ENCODE measurements around the gene ELOVL2. TPM values are rescaled to one million over a fixed set of nuclear protein-coding genes. Genes with fewer than 3 reads are reported as not detected.

Gene ELOVL2
- total and polyA plus RNA-seq, 12 donors: 0.73 to 3.5 (median 1.2) TPM

DNA sequence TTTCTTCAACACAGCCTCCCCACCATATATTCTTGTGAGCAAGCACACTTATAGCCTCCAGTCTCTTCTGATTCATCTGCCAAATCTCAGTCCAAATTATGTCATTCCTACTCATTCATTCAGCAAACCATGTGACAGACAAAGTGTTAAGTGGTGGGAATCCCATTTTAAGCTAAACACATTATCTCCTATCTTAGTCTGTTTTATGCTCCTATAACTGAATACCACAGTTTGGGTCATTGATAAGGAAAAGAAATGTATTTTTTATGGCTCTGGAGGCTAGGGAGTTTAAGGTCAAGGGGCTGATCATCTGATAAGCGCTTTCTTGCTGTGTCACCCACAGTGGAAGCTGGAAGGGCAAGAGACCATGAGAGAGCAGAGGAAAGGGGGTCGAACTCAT, 25.7 kb upstream of the ELOVL2 start:
- Histone ChIP-seq H3K9me3 (no peaks in the 10 kb centered on the region), H3K4me3 (no peak overlapping the region), H3K4me1 (no peaks in the 10 kb centered on the region), H3K27me3 (peaks cover 0 to 2% (median 0%) of the 10 kb centered on the region in 7 donors), H3K36me3 (no peaks in the 10 kb centered on the region), H3K27ac (no peak overlapping the region)
- intact Hi-C loops (cut with DNase I): loop anchor here (2.0 to 10.0 kb wide), 8 partner anchors 117 to 595 kb away; no protein-coding TSS in a partner anchor
- TF ChIP-seq, protein P1, sequence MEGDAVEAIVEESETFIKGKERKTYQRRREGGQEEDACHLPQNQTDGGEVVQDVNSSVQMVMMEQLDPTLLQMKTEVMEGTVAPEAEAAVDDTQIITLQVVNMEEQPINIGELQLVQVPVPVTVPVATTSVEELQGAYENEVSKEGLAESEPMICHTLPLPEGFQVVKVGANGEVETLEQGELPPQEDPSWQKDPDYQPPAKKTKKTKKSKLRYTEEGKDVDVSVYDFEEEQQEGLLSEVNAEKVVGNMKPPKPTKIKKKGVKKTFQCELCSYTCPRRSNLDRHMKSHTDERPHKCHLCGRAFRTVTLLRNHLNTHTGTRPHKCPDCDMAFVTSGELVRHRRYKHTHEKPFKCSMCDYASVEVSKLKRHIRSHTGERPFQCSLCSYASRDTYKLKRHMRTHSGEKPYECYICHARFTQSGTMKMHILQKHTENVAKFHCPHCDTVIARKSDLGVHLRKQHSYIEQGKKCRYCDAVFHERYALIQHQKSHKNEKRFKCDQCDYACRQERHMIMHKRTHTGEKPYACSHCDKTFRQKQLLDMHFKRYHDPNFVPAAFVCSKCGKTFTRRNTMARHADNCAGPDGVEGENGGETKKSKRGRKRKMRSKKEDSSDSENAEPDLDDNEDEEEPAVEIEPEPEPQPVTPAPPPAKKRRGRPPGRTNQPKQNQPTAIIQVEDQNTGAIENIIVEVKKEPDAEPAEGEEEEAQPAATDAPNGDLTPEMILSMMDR (IDR thresholded peaks at IDR 0.05): no peak
- no peak for ATAC-seq
- no peak for DNase-seq
- 58 to 69% methylated on average over 2 of the region's 2 CpGs for WGBS, 2 donors

DNA sequence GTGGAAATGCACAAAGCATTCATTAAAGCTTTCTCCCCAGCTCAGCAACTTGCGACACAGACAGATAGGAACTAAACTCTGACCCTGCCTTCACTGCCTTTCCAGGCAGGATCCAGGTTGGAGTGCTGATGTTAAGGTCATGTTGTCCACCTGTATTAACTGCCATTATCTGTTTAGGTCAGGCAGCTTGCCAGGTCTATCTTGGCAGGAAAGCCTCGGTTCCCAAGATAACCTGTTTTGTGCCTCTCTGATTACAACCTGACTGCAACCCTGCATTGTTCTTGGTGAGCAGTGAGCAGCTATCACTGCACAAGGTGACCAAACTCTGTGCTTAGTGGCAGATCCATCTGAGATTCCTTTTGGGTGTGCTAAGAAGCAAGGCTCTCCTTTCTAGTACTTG, 23.2 kb upstream of the ELOVL2 start:
- Histone ChIP-seq H3K4me1 (no peaks in the 10 kb centered on the region), H3K36me3 (no peaks in the 10 kb centered on the region), H3K27ac (no peak overlapping the region), H3K27me3 (peaks cover 0 to 12% (median 0%) of the 10 kb centered on the region in 7 donors), H3K4me3 (no peak overlapping the region), H3K9me3 (no peaks in the 10 kb centered on the region)
- no peak for ATAC-seq
- no peak for DNase-seq
- intact Hi-C loops (cut with DNase I): loop anchor here in 7 of 10 donors (2.0 to 10.0 kb wide), 7 partner anchors 113 to 593 kb away; no protein-coding TSS in a partner anchor
- TF ChIP-seq, protein P1 (IDR thresholded peaks at IDR 0.05): no peak
- 53 to 59% methylated on average over 2 of the region's 2 CpGs for WGBS, 2 donors

DNA sequence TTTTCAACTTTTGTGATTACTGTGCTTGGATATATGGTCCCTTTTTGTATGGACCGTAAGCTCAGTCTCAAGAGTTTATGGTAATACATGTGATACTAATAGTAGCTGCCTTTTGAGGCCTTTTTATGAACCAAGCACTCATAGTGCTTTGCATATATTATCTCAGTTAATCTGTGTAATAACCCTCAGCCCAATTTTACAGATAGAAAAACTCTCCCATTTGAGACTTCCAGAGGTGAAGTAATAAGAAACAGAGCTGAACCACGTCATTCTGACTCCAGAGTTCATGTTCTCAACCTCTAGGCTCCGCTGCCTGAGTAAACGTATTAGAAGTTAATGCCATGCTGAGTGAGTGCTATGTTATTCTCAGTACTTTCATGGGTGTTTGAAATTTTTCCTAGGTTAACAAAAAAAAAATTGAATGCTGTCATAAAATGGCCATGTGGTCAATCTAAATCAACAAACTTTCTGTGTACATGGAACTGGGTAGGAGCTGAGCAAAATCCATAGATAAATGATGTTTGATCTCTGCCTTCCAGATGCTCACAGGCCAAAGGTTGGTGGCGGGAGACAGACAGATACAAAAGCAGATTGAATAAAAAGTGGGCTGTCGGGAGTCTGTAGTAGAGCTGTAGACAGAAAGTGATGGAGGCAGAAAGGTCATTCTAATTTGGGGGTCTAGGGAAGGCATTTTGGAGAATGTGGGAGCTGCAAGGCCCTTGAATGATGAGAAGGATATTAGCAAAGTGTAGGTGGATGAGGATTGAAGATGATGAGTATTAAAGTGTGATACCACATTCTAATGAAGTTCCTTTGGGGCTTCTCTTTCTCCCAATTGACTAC, 22.6 kb upstream of the ELOVL2 start:
- DNase-seq (no peak), ATAC-seq (no peak)
- WGBS, 2 donors: 95% methylated on average over 6 of the region's 6 CpGs
- no peaks in the 10 kb centered on the region for H3K36me3 ChIP-seq
- H3K4me1 ChIP-seq: no peaks in the 10 kb centered on the region
- no peak overlapping the region for H3K27ac ChIP-seq
- no peaks in the 10 kb centered on the region for H3K9me3 ChIP-seq
- H3K27me3 ChIP-seq: peaks cover 0 to 15% (median 0%) of the 10 kb centered on the region in 7 donors
- TF ChIP-seq, protein P1 (IDR thresholded peaks at IDR 0.05): no peak
- no peak overlapping the region for H3K4me3 ChIP-seq
- intact Hi-C loops (cut with DNase I): loop anchor here in 7 of 10 donors (2.0 to 10.0 kb wide), 7 partner anchors 112 to 592 kb away; no protein-coding TSS in a partner anchor

DNA sequence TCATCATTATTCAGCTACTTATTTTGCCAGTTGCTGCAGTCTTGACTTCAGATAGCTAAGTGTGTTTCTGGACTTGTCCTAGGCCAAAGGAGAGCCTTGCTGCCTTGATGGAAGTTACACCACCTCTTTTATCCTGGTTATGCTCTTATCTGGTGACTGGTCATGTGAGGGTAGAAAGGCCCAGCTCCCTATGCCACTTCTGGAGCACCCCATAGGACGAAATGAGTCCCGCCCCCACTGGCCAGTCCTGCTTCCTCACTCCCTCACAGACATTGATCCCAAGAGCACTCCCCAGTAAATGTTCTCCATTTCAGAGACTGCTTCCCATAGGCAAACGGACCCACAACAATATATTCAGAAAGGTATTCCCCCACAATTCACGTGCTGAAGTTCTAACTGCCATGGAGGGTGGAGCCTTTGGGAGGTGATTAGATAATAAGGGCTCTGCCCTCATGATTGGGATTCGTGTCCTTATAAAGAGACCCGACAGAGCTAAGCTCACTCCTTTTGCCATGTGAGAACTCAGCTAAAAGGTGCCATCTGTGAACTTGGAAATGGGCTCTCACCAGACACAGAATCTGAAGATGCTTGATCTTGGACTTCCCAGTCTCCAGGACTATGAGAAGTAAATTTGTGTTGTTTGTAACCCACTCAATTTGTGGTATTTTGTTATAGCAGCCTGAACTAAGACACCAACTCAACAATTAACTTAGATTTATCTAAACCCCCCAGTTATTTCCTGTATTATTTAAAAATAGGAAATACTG, 21.5 kb upstream of the ELOVL2 start:
- Histone ChIP-seq H3K4me1 (no peaks in the 10 kb centered on the region), H3K36me3 (no peaks in the 10 kb centered on the region), H3K27ac (no peak overlapping the region), H3K27me3 (peaks cover 0 to 15% (median 0%) of the 10 kb centered on the region in 7 donors), H3K9me3 (no peaks in the 10 kb centered on the region), H3K4me3 (no peak overlapping the region)
- WGBS, 2 donors: 85% methylated on average over 6 of the region's 6 CpGs
- intact Hi-C loops (cut with DNase I): loop anchor here in 7 of 10 donors (2.0 to 10.0 kb wide), 7 partner anchors 111 to 591 kb away; no protein-coding TSS in a partner anchor
- TF ChIP-seq, protein P1 (IDR thresholded peaks at IDR 0.05): no peak
- ATAC-seq: no peak
- DNase-seq: no peak
